NOMO-1 (cell line): ENCODE data around the gene SLC35F3.

Experiments
- DNase-seq, 2 experiments: peaks; one replicate each; lab custom pipeline; 2025; ENCODE audit not compliant: unreplicated experiment in 2 of 2; lab: John Stamatoyannopoulos, UW

SLC35F3 gene

GRCh38 chr1:234216116-234216703 lies 311.7 kb downstream of the SLC35F3 start:
- DNase-seq, result no peak

- DNase-seq, result no peak
Measured at GRCh38 chr1:234217316-234217840, 312.9 kb downstream of the SLC35F3 start.

GRCh38 chr1:234218078-234218477 lies 313.6 kb downstream of the SLC35F3 start:
- DNase-seq, result no peak

DNA sequence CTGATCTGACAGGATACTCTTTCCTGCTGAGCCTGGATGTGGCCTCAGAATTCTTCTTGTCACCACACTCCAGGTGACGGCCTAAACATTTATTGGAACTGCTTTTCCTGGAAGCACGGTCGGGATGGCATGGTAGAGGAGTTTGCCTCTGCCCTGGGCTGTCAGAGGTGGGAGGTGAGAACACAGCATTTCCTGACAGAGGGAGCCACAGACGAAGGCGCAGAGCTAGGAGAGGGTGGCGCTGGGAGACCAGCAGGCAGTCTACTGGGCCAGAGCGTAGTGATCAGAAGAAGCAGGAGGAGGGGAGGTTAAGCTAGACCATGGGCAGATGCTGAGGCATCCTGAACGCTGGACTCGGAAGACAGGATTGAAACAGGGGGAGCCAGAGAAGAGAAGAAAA lies 315.2 kb downstream of the SLC35F3 start:
- no peak for DNase-seq

DNA sequence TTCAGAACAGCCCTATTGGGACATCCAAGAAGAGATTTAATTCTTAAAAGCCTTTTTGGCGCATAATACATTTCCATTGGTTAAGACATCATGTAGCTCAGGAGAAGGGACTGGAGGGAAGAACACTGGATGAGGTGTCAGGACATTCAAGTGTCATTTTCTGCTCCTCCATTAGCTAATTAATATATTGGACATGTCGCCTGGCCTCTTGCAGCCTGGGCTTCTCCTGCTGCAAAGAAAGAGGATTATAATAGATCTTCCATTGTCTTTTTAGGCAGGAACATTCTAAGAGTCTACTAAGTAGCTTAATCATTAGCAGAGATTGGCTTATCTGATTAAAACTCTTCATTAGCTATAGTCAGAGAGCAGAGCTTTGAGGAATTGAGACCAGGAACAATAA lies 317.1 kb downstream of the SLC35F3 start:
- no peak for DNase-seq

- no peak for DNase-seq
Measured at GRCh38 chr1:234222561-234223280, 318.2 kb downstream of the SLC35F3 start.

DNA sequence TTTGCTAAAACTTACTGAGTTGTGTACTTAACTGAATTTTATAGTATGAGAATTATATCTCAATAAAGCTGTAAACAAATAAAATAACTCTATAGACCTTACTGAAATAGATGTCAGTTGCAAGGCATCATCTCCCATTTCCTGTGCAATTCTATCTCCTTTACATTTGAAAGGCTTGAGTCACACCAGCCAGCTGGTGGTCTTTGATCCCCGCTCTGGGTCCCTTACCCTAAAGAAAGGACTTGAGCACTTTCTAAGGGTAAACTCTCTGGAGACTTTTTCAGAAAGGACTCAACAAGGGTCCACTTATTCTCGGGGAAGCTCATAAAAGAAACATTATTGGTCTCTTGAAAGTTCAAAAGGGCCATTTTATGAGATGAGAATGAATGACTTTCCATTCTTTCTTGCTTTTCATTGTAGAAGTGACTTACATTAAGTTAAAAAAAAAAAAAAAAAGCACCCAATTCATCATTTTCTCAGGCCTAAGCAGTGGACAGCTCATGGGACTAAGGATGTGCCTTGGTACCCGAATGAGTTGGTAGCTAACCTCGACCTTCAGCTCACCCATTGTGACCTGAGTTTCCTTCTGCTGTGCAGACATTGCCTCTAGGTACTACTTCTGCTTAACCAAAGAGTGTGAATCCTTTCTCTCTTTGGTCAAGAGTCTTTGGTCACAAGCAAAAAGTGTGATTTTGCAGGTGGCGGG lies 321.8 kb downstream of the SLC35F3 start:
- DNase-seq, result no peak

GRCh38 chr1:234226819-234227165 lies 322.3 kb downstream of the SLC35F3 start:
- no peak for DNase-seq

DNA sequence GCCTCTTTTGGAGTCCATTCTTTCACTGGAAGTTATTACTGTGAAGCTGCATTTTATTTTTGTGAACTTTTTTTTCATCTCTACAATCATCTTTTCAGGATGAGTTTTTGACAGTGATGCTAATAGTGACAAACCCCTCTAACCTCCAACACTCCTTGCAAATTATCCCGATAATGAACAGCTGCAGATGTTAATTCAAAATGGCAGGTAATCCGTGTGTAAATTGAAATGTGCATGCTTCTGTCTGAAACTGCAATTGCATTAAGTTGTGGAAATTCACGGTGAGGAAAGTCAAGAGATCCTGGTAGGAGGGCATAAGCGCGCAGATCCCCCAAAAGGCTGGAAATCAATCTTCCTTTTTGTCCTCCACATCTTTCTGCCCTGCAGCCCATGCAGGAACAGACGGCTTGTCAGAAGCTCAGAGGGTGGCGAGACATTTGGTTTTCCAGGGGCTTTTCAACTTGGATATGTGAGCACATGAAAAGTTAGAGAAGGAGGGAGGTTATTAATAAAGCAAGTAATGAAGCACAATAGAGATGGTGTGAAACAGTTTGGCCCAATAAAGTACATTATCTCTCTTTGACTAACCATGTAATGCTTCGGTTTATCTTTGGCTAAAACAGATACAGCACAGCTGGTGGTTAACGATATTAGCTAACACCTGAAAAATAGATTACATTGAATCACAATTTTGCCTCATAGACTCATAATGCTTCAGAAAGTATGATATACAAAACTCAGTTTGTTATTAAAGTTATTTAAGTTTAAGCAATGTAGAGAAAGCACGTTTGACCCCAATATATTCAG lies 325.3 kb downstream of the SLC35F3 start:
- DNase-seq, result no peak

DNA sequence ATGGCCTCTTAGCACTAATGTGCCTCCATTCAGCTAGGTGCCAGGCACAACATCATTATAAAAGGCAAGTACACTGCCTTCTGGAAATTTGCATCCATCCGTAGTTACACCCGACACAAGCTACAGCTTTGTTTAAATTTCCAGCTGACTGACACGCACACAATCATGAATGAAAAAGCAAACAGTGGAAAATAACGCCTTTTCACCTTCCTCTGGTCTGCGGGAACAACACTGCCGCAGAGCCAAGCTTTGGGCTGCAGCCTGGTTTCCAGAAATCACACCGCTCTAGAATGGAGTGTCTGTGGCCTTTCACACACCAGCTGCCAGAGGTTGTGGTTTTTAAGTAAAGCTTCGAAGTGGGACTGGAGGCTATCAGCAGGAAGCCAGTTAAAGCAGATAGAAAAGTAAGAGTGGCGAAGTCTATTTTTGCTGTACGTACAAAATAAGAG lies 326.0 kb downstream of the SLC35F3 start:
- DNase-seq, result no peak

DNA sequence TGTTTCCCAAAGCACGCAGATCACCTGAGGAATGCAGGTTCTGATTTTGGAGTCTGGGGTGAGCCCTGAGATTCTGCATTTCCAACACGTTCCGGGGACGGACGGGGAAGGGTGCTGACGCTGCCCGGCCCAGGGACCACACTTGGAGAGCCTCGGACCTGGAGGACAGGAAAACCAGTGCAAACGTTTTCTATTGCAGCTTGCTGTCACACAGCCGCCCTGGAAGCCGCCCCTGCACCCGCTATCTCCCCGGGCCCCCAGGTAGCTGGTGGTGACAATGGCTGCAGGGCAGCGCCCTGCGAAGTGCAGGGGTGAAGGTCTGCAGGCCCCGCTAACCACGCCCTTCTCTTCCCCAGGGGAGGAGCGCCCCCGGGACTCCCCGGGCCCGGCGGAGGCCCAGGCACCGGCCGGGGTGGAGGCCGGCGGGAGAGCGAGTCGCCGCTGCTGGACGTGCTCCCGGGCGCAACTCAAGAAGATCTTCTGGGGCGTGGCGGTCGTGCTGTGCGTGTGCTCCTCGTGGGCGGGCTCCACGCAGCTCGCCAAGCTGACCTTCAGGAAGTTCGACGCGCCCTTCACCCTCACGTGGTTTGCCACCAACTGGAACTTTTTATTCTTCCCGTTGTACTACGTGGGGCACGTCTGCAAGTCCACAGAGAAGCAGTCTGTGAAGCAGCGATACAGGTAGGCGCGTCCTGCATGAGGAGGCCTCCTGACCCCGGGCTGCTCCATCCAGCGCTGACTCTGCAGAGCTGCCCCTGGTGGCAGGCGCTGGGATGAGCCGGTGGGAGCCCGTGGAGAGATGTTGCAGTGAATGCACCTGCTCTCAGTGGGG lies 326.8 kb downstream of the SLC35F3 start:
- no peak for DNase-seq

DNA sequence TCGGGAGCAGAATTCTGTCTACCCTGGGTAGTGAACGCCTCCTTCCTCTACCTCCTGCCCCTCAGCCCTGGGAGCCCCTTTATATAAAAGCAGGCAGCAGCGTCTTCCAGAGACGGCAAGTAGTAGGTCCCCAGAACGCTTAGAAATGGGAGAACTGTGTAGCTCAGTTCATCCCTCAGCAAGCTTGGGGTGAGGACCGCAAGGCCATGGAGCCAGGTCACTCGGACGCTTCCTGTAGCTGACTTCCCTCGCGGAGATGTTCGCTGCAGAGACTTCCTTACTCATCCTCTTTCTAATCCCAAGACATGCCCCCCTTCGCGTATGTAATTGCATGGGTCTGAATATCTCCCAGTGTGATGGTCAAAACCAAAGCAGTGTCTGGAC lies 327.4 kb downstream of the SLC35F3 start:
- no peak for DNase-seq

- DNase-seq, result no peak
Measured at GRCh38 chr1:234234199-234234598, 329.7 kb downstream of the SLC35F3 start.

DNA sequence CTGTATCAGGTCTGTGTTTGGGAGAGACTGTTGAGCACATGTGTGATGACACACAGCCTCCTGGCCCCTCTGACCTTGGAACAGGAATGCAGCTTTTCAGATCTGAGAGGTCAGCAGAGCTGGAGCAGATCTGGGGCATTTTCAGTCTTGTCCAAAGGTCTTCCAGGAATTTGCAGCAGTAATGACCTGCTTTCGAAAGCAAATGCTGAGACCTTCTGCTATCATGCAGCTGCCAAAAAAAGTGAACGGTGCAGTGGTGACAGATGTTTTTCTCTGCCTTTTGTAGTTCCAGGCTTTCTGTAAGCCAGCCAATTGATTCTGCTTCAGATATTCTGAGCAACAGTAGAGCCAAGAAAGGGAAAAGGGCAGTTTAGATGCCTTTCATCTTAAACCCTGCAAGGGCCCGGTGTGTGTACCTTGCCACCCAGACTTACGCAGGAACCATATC lies 331.0 kb downstream of the SLC35F3 start:
- DNase-seq, result no peak

- no peak for DNase-seq
Measured at GRCh38 chr1:234237393-234237792, 332.9 kb downstream of the SLC35F3 start.

DNA sequence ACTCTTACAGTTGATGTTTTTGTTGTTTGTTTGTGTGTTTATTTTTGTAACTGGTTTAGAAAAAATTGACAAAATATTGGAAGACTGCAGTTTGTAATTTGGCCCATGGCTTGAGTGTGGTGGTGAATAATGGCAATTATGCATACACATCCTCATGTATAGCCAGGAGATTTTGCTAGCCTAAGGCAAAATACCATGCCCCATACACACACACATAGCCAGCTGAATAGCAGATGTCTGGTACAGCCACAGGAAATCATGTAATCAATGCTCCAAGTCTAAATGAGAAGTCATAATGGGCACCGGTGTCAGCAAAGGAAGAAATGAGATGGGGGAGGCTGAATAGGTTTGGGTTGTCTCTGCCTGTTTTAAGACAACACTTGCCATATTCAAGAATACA lies 333.6 kb downstream of the SLC35F3 start:
- DNase-seq, result no peak

GRCh38 chr1:234239515-234239914 lies 335.0 kb downstream of the SLC35F3 start:
- DNase-seq, result no peak

DNA sequence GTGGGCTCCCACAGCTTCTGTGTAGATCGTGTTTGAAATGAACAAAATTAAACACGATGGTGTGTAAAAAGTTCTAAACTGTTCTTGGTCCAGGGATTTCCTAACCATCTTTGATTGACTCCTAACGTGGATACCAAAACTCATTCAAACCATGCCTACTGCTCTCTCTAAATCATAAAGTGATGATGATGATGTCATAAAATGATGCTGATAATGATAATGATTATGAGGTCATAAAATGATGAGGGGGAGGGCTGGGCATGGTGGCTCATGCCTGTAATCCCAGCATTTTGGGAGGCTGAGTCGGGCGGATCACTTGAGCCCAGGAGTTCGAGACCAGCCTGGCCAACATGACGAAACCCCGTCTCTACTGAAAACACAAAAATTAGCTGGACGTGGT lies 335.5 kb downstream of the SLC35F3 start:
- no peak for DNase-seq

- DNase-seq, result no peak
Measured at GRCh38 chr1:234240680-234241079, 336.2 kb downstream of the SLC35F3 start.

DNA sequence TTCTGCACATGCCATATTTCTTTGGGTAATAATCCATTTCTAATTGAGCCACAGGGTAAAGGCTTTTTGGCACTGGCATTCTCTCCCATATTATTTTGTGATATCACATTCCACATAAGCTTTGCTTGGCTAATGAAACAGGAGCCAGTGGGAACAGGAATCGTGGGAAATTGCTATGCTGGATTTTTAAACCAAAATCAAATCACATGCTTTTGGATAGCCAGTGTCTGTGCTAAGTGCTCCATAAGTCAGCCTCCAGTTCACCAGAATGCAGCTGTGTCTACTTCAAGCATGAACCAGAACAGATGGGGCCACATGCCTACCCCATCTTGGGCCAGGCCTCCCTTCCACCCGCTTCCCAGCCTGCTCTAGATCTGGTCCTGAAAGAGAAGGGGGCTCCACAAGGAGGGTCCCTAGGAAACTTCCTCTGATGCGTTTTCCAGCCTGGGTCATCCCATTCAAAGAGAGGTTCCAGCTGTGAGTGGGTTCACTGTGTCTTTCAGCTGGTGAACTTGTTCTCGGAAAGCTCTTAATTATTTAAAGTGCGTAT lies 337.5 kb downstream of the SLC35F3 start:
- DNase-seq, result no peak
